Right lobe of liver (tissue), 4 donors: Measurements from ENCODE around the gene GPX5.
"Not testable (repeated sequence)": the region's sequence is repeated elsewhere in the genome, so short reads cannot be mapped to it uniquely, and the experiment has no call there.

ENCODE experiments used
- POLR2A ChIP-seq: fragments of 450-650 bp; IDR thresholded peaks from one replicate; pipeline ENCODE4 v1.6.1; 2017; ENCODE audit warnings: antibody characterized with exemption, mild to moderate bottlenecking
- TF ChIP-seq, protein P1 (sequence below), 4 donors: fragments of 200-600 bp in 3 of 4; fragments of 450-650 bp in 1 of 4; IDR thresholded peaks; one replicate each; pipeline versions ENCODE4 v1.5.1 to v1.8.0; 2016 to 2022; ENCODE audit warnings: antibody characterized with exemption in 4 of 4, mild to moderate bottlenecking in 2 of 4
- donor health status: DM: no; HTN: no; CAD: no.
- donor health status: DM: no; HTN: no; CAD: no.
- donor health status: DM: no; HTN: yes; CAD: no.

DNA sequence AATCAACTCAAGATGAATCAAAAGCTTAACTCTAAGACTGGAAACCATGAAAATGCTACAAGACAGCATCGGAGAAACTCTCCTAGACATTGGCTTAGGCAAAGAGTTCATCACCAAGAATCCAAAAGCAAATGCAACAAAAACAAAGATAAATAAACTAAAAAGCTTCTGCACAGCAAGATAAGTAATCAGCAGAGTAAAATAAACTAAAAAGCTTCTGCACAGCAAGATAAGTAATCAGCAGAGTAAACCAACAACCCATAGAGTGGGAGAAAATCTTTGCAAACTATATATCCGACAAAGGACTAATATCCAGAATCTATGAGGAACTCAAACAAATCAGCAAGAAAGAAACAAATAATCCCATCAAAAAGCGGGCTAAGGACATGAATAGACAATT lies 21.3 kb downstream of the GPX5 start:
- TF ChIP-seq, protein P1, sequence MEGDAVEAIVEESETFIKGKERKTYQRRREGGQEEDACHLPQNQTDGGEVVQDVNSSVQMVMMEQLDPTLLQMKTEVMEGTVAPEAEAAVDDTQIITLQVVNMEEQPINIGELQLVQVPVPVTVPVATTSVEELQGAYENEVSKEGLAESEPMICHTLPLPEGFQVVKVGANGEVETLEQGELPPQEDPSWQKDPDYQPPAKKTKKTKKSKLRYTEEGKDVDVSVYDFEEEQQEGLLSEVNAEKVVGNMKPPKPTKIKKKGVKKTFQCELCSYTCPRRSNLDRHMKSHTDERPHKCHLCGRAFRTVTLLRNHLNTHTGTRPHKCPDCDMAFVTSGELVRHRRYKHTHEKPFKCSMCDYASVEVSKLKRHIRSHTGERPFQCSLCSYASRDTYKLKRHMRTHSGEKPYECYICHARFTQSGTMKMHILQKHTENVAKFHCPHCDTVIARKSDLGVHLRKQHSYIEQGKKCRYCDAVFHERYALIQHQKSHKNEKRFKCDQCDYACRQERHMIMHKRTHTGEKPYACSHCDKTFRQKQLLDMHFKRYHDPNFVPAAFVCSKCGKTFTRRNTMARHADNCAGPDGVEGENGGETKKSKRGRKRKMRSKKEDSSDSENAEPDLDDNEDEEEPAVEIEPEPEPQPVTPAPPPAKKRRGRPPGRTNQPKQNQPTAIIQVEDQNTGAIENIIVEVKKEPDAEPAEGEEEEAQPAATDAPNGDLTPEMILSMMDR (IDR thresholded peaks at IDR 0.05) = not testable (repeated sequence)
- TF ChIP-seq POLR2A = not testable (repeated sequence)
